ENCODE results near the gene HS3ST4.

DNA sequence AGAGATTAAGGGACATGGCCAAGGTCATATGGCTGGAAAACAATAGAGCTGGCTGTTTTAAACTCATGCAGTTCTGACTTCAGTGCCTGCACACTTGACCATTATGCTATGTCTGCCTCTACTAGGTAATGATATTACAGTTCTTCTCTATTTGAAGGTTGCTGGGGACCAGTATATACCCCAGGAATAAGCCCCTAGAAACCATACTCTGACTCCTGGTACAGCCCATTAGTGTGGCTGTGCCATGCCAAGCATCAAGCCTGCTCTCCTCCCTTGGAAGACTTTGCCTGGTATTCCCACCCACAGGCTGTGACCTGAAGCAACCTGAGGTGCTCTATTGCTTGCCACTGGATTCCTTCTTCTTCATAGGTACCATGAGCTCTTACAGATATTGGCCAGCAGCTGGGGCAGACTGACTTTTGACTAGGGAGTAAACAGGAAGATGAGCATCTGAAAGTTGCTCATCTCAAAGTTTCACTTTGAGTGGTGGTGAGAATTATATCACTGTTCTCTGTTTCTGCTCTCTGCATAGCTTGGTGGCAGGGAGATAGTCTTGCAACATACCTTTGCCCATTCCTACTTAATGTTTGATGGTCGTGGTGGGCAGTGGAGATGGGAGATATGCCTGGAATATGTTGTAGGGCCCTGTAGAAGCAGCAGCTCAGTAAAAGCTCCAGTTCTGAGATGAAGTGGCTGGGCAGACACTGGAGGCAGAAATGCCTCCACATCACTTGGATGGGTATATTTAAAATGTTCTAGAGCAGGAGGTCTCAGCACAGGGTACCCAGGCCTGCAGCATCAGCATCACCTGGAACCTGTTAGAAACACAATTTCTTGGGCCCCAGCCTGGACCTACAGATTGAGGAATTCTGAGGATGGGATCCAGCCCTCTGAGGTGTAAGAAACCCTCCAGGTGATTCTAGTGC is 274.7 kb downstream of the HS3ST4 start:
- TF ChIP-seq GATA2 (IDR thresholded peaks at IDR 0.05; ENCODE audit: low read depth, low read length) (no peak), GATA3 (IDR thresholded peaks at IDR 0.05; ENCODE audit: low read depth, low read length) (no peak)

Data from SH-SY5Y (cell line).